ENCODE data around the gene NDUFB6. TPM values are rescaled to one million over a fixed set of nuclear protein-coding genes. Genes with fewer than 3 reads are reported as not detected.

Gene NDUFB6
- total and polyA plus RNA-seq, 4 donors: 22.3 to 118 (median 32.5) TPM

DNA sequence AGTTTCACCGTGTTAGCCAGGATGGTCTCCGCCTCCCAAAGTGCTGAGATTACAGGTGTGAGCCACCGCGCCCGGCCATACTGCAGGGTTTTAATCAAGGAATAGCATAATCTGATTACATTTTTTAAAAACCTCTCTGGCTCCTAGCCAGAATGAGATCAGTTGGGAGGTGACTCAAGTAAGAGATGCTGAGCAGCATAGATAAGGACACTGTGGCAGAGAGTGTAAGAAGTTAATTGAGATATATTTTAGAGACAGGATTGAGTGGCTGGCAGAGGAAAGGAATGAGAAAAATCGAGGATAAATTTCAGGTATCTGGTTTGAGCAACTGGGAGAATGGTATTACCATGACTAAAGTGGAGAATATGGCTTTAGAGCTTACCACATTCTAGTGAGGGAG is 39.6 kb downstream of the NDUFB6 start:
- H3K27ac ChIP-seq (ENCODE audit: low read depth in 1 of 2, low read length in 2 of 2): no peak overlapping the region
- H3K9me3 ChIP-seq (ENCODE audit: control insufficient read depth in 4 of 4, low read length in 3 of 4): no peaks in the 10 kb centered on the region
- no peak overlapping the region for H3K9ac ChIP-seq (ENCODE audit: low read depth in 1 of 2, low read length in 2 of 2)
- no peaks in the 10 kb centered on the region for H3K4me1 ChIP-seq (ENCODE audit: control insufficient read depth in 4 of 4, insufficient read depth in 4 of 4, low read length in 3 of 4)
- no peaks in the 10 kb centered on the region for H3K36me3 ChIP-seq (ENCODE audit: control insufficient read depth in 4 of 4, insufficient read depth in 3 of 4, low read depth in 1 of 4, low read length in 3 of 4)
- WGBS: 97% methylated on average over 6 of the region's 6 CpGs
- TF ChIP-seq JUND (IDR thresholded peaks at IDR 0.05): no peak
- no peak for TF ChIP-seq FOXA1 (IDR thresholded peaks at IDR 0.05)
- no peak for TF ChIP-seq RAD21 (IDR thresholded peaks at IDR 0.05)
- no peak for TF ChIP-seq YY1 (IDR thresholded peaks at IDR 0.05)
- TF ChIP-seq GABPA (IDR thresholded peaks at IDR 0.05 in 1 of 2, conservative IDR thresholded peaks at IDR 0.05 in 1 of 2): no peak
- TF ChIP-seq HNF4A (conservative IDR thresholded peaks at IDR 0.05): no peak
- TF ChIP-seq HNF4G (IDR thresholded peaks at IDR 0.05): no peak
- TF ChIP-seq, protein P1, sequence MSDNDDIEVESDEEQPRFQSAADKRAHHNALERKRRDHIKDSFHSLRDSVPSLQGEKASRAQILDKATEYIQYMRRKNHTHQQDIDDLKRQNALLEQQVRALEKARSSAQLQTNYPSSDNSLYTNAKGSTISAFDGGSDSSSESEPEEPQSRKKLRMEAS (IDR thresholded peaks at IDR 0.05): no peak
- TF ChIP-seq EGR1 (IDR thresholded peaks at IDR 0.05; ENCODE audit: low read depth in 2 of 2): no peak
- no peak for TF ChIP-seq FOXA2 (IDR thresholded peaks at IDR 0.05)
- TF ChIP-seq, protein P2, sequence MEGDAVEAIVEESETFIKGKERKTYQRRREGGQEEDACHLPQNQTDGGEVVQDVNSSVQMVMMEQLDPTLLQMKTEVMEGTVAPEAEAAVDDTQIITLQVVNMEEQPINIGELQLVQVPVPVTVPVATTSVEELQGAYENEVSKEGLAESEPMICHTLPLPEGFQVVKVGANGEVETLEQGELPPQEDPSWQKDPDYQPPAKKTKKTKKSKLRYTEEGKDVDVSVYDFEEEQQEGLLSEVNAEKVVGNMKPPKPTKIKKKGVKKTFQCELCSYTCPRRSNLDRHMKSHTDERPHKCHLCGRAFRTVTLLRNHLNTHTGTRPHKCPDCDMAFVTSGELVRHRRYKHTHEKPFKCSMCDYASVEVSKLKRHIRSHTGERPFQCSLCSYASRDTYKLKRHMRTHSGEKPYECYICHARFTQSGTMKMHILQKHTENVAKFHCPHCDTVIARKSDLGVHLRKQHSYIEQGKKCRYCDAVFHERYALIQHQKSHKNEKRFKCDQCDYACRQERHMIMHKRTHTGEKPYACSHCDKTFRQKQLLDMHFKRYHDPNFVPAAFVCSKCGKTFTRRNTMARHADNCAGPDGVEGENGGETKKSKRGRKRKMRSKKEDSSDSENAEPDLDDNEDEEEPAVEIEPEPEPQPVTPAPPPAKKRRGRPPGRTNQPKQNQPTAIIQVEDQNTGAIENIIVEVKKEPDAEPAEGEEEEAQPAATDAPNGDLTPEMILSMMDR (IDR thresholded peaks at IDR 0.05; ENCODE audit: low read depth, low read length, missing input control): no peak
- no peak overlapping the region for H3K4me3 ChIP-seq (ENCODE audit: low read depth in 1 of 3, low read length in 3 of 3)
- H3K27me3 ChIP-seq (ENCODE audit: control insufficient read depth in 4 of 4, insufficient read depth in 4 of 4, low read length in 3 of 4): no peaks in the 10 kb centered on the region
- DNase-seq (ENCODE audit: low spot score): no peak

GRCh38 chr9:32526707-32527048 is 46.3 kb downstream of the NDUFB6 start:
- Histone ChIP-seq H3K36me3 (ENCODE audit: control insufficient read depth in 4 of 4, insufficient read depth in 3 of 4, low read depth in 1 of 4, low read length in 3 of 4) (peaks cover 0 to 2% (median under 1%) of the 10 kb centered on the region in 4 donors), H3K27ac (ENCODE audit: low read depth in 1 of 2, low read length in 2 of 2) (peak overlapping the region; percentile 62 to 78), H3K4me3 (ENCODE audit: low read depth in 1 of 3, low read length in 3 of 3) (peak overlapping the region in 2 of 3 donors; percentile 53 to 60), H3K4me1 (ENCODE audit: control insufficient read depth in 4 of 4, insufficient read depth in 4 of 4, low read length in 3 of 4) (peaks cover 13 to 33% (median 20%) of the 10 kb centered on the region in 4 donors), H3K9ac (ENCODE audit: low read depth in 1 of 2, low read length in 2 of 2) (peak overlapping the region in 1 of 2 donors; percentile 51), H3K27me3 (ENCODE audit: control insufficient read depth in 4 of 4, insufficient read depth in 4 of 4, low read length in 3 of 4) (no peaks in the 10 kb centered on the region), H3K9me3 (ENCODE audit: control insufficient read depth in 4 of 4, low read length in 3 of 4) (no peaks in the 10 kb centered on the region)
- WGBS: 9% methylated on average over 2 of the region's 2 CpGs
- TF ChIP-seq FOXA2 (IDR thresholded peaks at IDR 0.05): no peak
- TF ChIP-seq, protein P3, sequence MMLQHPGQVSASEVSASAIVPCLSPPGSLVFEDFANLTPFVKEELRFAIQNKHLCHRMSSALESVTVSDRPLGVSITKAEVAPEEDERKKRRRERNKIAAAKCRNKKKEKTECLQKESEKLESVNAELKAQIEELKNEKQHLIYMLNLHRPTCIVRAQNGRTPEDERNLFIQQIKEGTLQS (IDR thresholded peaks at IDR 0.05): no peak
- no peak for DNase-seq (ENCODE audit: low spot score)

- Histone ChIP-seq H3K4me1 (ENCODE audit: control insufficient read depth in 4 of 4, insufficient read depth in 4 of 4, low read length in 3 of 4) (peaks cover 13 to 33% (median 20%) of the 10 kb centered on the region in 4 donors), H3K4me3 (ENCODE audit: low read depth in 1 of 3, low read length in 3 of 3) (peak within 1 kb of the TSS; percentile 53 to 91 (median 60)), H3K36me3 (ENCODE audit: control insufficient read depth in 4 of 4, insufficient read depth in 3 of 4, low read depth in 1 of 4, low read length in 3 of 4) (peaks cover 0 to 2% (median under 1%) of the 10 kb centered on the region in 4 donors), H3K9ac (ENCODE audit: low read depth in 1 of 2, low read length in 2 of 2) (peak within 1 kb of the TSS; percentile 64 to 88), H3K9me3 (ENCODE audit: control insufficient read depth in 4 of 4, low read length in 3 of 4) (no peaks in the 10 kb centered on the region), H3K27ac (ENCODE audit: low read depth in 1 of 2, low read length in 2 of 2) (peak within 1 kb of the TSS; percentile 62 to 78), H3K27me3 (ENCODE audit: control insufficient read depth in 4 of 4, insufficient read depth in 4 of 4, low read length in 3 of 4) (no peaks in the 10 kb centered on the region)
- peak; percentile 81 for DNase-seq (ENCODE audit: low spot score)
- under 1% methylated on average over 37 of the region's 37 CpGs for WGBS
- peak in 1 of 2 donors; percentile 60 for TF ChIP-seq GABPA (IDR thresholded peaks at IDR 0.05 in 1 of 2, conservative IDR thresholded peaks at IDR 0.05 in 1 of 2)
- peak; percentile 65 to 82 for TF ChIP-seq EGR1 (IDR thresholded peaks at IDR 0.05; ENCODE audit: low read depth in 2 of 2)
- peak; percentile 76 to 81 for TF ChIP-seq RAD21 (IDR thresholded peaks at IDR 0.05)
- TF ChIP-seq, protein P2 (IDR thresholded peaks at IDR 0.05; ENCODE audit: low read depth, low read length, missing input control): peak; percentile 61
- TF ChIP-seq YY1 (IDR thresholded peaks at IDR 0.05): peak; percentile 73
- peak; percentile 58 to 60 for TF ChIP-seq RXRA (IDR thresholded peaks at IDR 0.05)
- TF ChIP-seq, protein P3 (IDR thresholded peaks at IDR 0.05): no peak
- peak; percentile 9 to 54 for TF ChIP-seq HNF4A (conservative IDR thresholded peaks at IDR 0.05)
- TF ChIP-seq JUND (IDR thresholded peaks at IDR 0.05): no peak
- TF ChIP-seq HNF4G (IDR thresholded peaks at IDR 0.05): no peak
- peak; percentile 74 for TF ChIP-seq ZBTB33 (IDR thresholded peaks at IDR 0.05)
- TF ChIP-seq FOXA1 (IDR thresholded peaks at IDR 0.05): peak; percentile 20
- peak; percentile 56 for TF ChIP-seq TAF1 (conservative IDR thresholded peaks at IDR 0.05)
- TF ChIP-seq NR2F2 (IDR thresholded peaks at IDR 0.05): peak; percentile 42
These were observed 46.8 kb downstream of the NDUFB6 start, which contains the start of gene RIGI for GRCh38 chr9:32526041-32526706. RIGI (minus strand) TSS chr9:32526196; CDS start chr9:32526166, 30 bp downstream.
